GM19467 (cell line): ENCODE data around the gene GNB1.
"Not testable (repeated sequence)": the region's sequence is repeated elsewhere in the genome, so short reads cannot be mapped to it uniquely, and the experiment has no call there.

Experiments
- ATAC-seq: cut with Tn5 transposase; IDR thresholded peaks from one replicate; pipeline ENCODE4 v1.9.1; 2021; ENCODE audit warnings: mild to moderate bottlenecking, moderate library complexity; ENCODE audit not compliant: unreplicated experiment

The GNB1 gene

GRCh38 chr1:1890506-1891348 lies at the start of gene GNB1:
Gene GNB1 (minus strand): TSS chr1:1891087. CDS start chr1:1825453, 65,634 bp downstream.
- ATAC-seq: peak; percentile 63

GRCh38 chr1:1940123-1940425 lies 49.2 kb upstream of the GNB1 start:
- ATAC-seq: no peak

- no peak for ATAC-seq
Observed at GRCh38 chr1:1939296-1940122, 48.6 kb upstream of the GNB1 start.

GRCh38 chr1:1938613-1939295 lies 47.9 kb upstream of the GNB1 start:
- no peak for ATAC-seq

- no peak for ATAC-seq
Observed at GRCh38 chr1:1938276-1938573, 47.3 kb upstream of the GNB1 start.

- ATAC-seq: no peak
Observed at GRCh38 chr1:1937549-1938275, 46.8 kb upstream of the GNB1 start.

- no peak for ATAC-seq
Observed at GRCh38 chr1:1937061-1937460, 46.2 kb upstream of the GNB1 start.

GRCh38 chr1:1934848-1935247 lies 44.0 kb upstream of the GNB1 start:
- ATAC-seq: not testable (repeated sequence)

GRCh38 chr1:1929639-1930545 lies 39.0 kb upstream of the GNB1 start:
- ATAC-seq: no peak

- ATAC-seq: no peak
Observed at GRCh38 chr1:1929102-1929638, 38.3 kb upstream of the GNB1 start.

- ATAC-seq: no peak
Observed at GRCh38 chr1:1928231-1929101, 37.6 kb upstream of the GNB1 start.

- ATAC-seq: no peak
Observed at GRCh38 chr1:1927751-1928150, 36.9 kb upstream of the GNB1 start.

- no peak for ATAC-seq
Observed at GRCh38 chr1:1926886-1927660, 36.2 kb upstream of the GNB1 start.

GRCh38 chr1:1926346-1926811 lies 35.5 kb upstream of the GNB1 start:
- ATAC-seq: no peak

GRCh38 chr1:1925437-1926345 lies 34.8 kb upstream of the GNB1 start:
- ATAC-seq: no peak

GRCh38 chr1:1924849-1925248 lies 34.0 kb upstream of the GNB1 start:
- ATAC-seq: no peak

GRCh38 chr1:1924386-1924785 lies 33.5 kb upstream of the GNB1 start:
- ATAC-seq: no peak
